Panc1 (cell line): Measurements from ENCODE around the gene CLIC6. TPM values are rescaled to one million over a fixed set of nuclear protein-coding genes. Genes with fewer than 3 reads are reported as not detected.

Source experiments
- ATAC-seq: fragments of 200-7000 bp; cut with Tn5 transposase; 2 replicates; pipeline ENCODE4 v1.9.1; 2020; ENCODE audit warnings: mild to moderate bottlenecking, moderate library complexity
- BruUV-seq: library from RNA; stranded (reverse); fragments of 400-500 nt; replicated peaks from 2 replicates; lab custom pipeline; 2021; lab: Mats Ljungman, UMichigan
- CTCF ChIA-PET: fragments of 300-600 bp; sonication (Branson Sonifier 250); formaldehyde crosslinking; loops from one replicate; lab custom pipeline; 2022; ENCODE audit warnings: antibody characterized with exemption; lab: Charles Lee
- POLR2A ChIA-PET: fragments of 300-600 bp; sonication (Branson Sonifier 250); formaldehyde crosslinking; loops from one replicate; lab custom pipeline; 2022; ENCODE audit warnings: antibody characterized with exemption; lab: Charles Lee
- DNase-seq: peaks from one replicate; pipeline ENCODE4 v3.0.0-alpha.2; 2010; ENCODE audit warnings: low read depth, low spot score
- H3K27ac ChIP-seq: 2 replicates; pipeline ENCODE4 v1.5.1; 2011; ENCODE audit warnings: mild to moderate bottlenecking, low read length, inconsistent platforms
- H3K27me3 ChIP-seq: fragments of 200-500 bp; sonication (Bioruptor generic); 2 replicates; pipeline ENCODE4 v1.6.0; 2014; ENCODE audit warnings: low read length, inconsistent platforms; ENCODE audit not compliant: control insufficient read depth, insufficient read depth
- H3K36me3 ChIP-seq: fragments of 200-500 bp; sonication (Bioruptor generic); 2 replicates; pipeline ENCODE4 v1.5.1; 2014; ENCODE audit warnings: inconsistent platforms, mild to moderate bottlenecking, low read length, moderate library complexity; ENCODE audit not compliant: control insufficient read depth, insufficient read depth
- H3K4me1 ChIP-seq: 2 replicates; pipeline ENCODE4 v1.5.1; 2011; ENCODE audit warnings: inconsistent platforms, mild to moderate bottlenecking, low read length, moderate library complexity; ENCODE audit not compliant: control insufficient read depth, insufficient read depth
- H3K4me3 ChIP-seq, 2 experiments: 2 replicates each; pipeline ENCODE4 v1.5.1; 2011 to 2012; ENCODE audit warnings: low read depth in 2 of 2, low read length in 2 of 2, mild to moderate bottlenecking in 2 of 2, inconsistent platforms in 1 of 2, moderate library complexity in 1 of 2
- H3K9me3 ChIP-seq: fragments of 200-500 bp; sonication (Bioruptor generic); 2 replicates; pipeline ENCODE4 v1.5.1; 2014; ENCODE audit warnings: low read depth, mild to moderate bottlenecking, inconsistent platforms, low read length, moderate library complexity; ENCODE audit not compliant: control insufficient read depth, insufficient read depth
- POLR2AphosphoS5 ChIP-seq: IDR thresholded peaks from 2 replicates; pipeline ENCODE4 v1.6.1; 2012; ENCODE audit warnings: mild to moderate bottlenecking, low read depth, low read length, moderate library complexity
- SIN3A ChIP-seq: IDR thresholded peaks from 2 replicates; pipeline ENCODE4 v1.6.1; 2012; ENCODE audit warnings: low read depth, mild to moderate bottlenecking, low read length, moderate library complexity, borderline replicate concordance; ENCODE audit not compliant: insufficient read depth
- TCF7L2 ChIP-seq: IDR thresholded peaks from 2 replicates; pipeline ENCODE4 v1.6.1; 2011; ENCODE audit warnings: mild to moderate bottlenecking, low read depth, low read length, inconsistent platforms
- in situ Hi-C: cut with HindIII; loops from 2 replicates; pipeline ENCODE4 v1.10.0; 2016; ENCODE audit warnings: low sequenced_read_pairs, low pct_unique_long_range_greater_than_20kb
- intact Hi-C: fragments of 100-400 bp; cut with micrococcal nuclease; formaldehyde crosslinking; loops from one replicate; pipeline ENCODE4 v1.10.0; 2022; ENCODE audit not compliant: unreplicated experiment
- total RNA-seq: library from RNA; stranded (reverse); gene quantifications from one replicate; pipeline ENCODE4 v1.2.1, GENCODE V29; 2021; ENCODE audit not compliant: unreplicated experiment
- TF ChIP-seq, protein P1 (sequence below), 2 experiments: IDR thresholded peaks; 2 replicates each; pipeline ENCODE4 v1.6.1; 2011 to 2012; ENCODE audit warnings: low read depth in 2 of 2, control low read depth in 1 of 2, low read length in 1 of 2, mild to moderate bottlenecking in 1 of 2, moderate library complexity in 1 of 2; ENCODE audit not compliant: insufficient read depth in 1 of 2
- TF ChIP-seq, protein P2 (sequence below): fragments of 450-650 bp; IDR thresholded peaks from 2 replicates; pipeline ENCODE4 v1.5.1; 2017; ENCODE audit warnings: mild to moderate bottlenecking

Gene CLIC6
- total RNA-seq, 1 experiment from 2014 or later: 0.05 TPM

DNA sequence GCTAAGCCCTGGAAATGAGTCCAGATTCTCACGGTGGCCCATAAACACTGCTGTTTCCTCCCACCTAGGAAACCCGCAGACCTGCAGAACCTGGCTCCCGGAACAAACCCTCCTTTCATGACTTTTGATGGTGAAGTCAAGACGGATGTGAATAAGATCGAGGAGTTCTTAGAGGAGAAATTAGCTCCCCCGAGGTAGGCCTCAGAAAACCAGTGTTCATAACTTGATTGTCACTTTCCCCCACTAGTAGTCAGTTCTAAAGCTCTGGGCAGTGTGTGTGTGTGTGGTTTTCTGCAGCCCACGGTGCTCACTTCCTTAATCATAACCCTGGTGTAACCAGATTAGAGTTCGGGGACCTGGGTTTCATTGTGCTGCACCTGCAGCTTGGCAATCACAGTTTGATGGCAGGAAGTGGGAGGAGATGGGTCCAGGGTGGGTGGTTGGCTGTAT lies 39.1 kb downstream of the CLIC6 start:
- no TSS peak for BruUV-seq
- POLR2A ChIA-PET: no interaction called here
- in situ Hi-C loops (no loop called here), intact Hi-C loops (no loop called here)
- no peaks in the 10 kb centered on the region for H3K4me1 ChIP-seq
- no peaks in the 10 kb centered on the region for H3K36me3 ChIP-seq
- no peak overlapping the region for H3K27ac ChIP-seq
- CTCF ChIA-PET: no interaction called here
- peaks cover 7% of the 10 kb centered on the region for H3K27me3 ChIP-seq
- no peak for ATAC-seq
- H3K9me3 ChIP-seq: no peaks in the 10 kb centered on the region
- no peak overlapping the region for H3K4me3 ChIP-seq
- DNase-seq: no peak
- TF ChIP-seq TCF7L2 (no peak), POLR2AphosphoS5 (no peak), SIN3A (no peak)
- TF ChIP-seq, protein P1, sequence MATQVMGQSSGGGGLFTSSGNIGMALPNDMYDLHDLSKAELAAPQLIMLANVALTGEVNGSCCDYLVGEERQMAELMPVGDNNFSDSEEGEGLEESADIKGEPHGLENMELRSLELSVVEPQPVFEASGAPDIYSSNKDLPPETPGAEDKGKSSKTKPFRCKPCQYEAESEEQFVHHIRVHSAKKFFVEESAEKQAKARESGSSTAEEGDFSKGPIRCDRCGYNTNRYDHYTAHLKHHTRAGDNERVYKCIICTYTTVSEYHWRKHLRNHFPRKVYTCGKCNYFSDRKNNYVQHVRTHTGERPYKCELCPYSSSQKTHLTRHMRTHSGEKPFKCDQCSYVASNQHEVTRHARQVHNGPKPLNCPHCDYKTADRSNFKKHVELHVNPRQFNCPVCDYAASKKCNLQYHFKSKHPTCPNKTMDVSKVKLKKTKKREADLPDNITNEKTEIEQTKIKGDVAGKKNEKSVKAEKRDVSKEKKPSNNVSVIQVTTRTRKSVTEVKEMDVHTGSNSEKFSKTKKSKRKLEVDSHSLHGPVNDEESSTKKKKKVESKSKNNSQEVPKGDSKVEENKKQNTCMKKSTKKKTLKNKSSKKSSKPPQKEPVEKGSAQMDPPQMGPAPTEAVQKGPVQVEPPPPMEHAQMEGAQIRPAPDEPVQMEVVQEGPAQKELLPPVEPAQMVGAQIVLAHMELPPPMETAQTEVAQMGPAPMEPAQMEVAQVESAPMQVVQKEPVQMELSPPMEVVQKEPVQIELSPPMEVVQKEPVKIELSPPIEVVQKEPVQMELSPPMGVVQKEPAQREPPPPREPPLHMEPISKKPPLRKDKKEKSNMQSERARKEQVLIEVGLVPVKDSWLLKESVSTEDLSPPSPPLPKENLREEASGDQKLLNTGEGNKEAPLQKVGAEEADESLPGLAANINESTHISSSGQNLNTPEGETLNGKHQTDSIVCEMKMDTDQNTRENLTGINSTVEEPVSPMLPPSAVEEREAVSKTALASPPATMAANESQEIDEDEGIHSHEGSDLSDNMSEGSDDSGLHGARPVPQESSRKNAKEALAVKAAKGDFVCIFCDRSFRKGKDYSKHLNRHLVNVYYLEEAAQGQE (IDR thresholded peaks at IDR 0.05; ENCODE audit: insufficient read depth in 1 of 2, low read depth in 2 of 2, low read length in 1 of 2): no peak
- TF ChIP-seq, protein P2, sequence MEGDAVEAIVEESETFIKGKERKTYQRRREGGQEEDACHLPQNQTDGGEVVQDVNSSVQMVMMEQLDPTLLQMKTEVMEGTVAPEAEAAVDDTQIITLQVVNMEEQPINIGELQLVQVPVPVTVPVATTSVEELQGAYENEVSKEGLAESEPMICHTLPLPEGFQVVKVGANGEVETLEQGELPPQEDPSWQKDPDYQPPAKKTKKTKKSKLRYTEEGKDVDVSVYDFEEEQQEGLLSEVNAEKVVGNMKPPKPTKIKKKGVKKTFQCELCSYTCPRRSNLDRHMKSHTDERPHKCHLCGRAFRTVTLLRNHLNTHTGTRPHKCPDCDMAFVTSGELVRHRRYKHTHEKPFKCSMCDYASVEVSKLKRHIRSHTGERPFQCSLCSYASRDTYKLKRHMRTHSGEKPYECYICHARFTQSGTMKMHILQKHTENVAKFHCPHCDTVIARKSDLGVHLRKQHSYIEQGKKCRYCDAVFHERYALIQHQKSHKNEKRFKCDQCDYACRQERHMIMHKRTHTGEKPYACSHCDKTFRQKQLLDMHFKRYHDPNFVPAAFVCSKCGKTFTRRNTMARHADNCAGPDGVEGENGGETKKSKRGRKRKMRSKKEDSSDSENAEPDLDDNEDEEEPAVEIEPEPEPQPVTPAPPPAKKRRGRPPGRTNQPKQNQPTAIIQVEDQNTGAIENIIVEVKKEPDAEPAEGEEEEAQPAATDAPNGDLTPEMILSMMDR: no peak

DNA sequence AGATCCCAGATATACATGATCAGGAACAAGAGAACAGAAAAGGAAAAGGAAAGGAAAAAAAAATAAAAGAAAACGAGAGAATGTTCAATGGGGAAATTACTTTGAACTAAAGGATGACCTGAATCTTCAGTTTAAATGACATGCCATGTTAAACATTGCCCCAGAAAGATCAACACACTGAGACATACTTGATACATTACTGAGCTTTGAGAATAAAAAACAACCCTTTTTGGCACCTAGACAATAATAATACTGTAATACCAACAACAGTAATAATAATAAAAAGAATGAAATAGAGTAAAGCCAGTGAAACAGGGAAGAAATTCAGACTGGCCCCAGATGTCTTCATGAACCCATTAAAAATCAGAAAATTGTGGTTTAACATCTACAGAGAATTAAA lies 44.8 kb downstream of the CLIC6 start:
- no peak overlapping the region for H3K4me3 ChIP-seq
- CTCF ChIA-PET: no interaction called here
- TF ChIP-seq, protein P2: no peak
- TF ChIP-seq, protein P1 (IDR thresholded peaks at IDR 0.05; ENCODE audit: insufficient read depth in 1 of 2, low read depth in 2 of 2, low read length in 1 of 2): no peak
- TF ChIP-seq SIN3A: no peak
- no peak for TF ChIP-seq TCF7L2
- TF ChIP-seq POLR2AphosphoS5: no peak
- DNase-seq (no peak), ATAC-seq (no peak)
- H3K36me3 ChIP-seq: no peaks in the 10 kb centered on the region
- H3K4me1 ChIP-seq: no peaks in the 10 kb centered on the region
- no peak overlapping the region for H3K27ac ChIP-seq
- BruUV-seq: no TSS peak
- no peaks in the 10 kb centered on the region for H3K9me3 ChIP-seq
- POLR2A ChIA-PET: no interaction called here
- intact Hi-C loops: no loop called here
- H3K27me3 ChIP-seq: no peaks in the 10 kb centered on the region; the same call in 1 of the 2 replicates
- in situ Hi-C loops: no loop called here
